Heart right ventricle (tissue), 16 donors: ENCODE data around the gene NOS1AP. TPM values are rescaled to one million over a fixed set of nuclear protein-coding genes. Genes with fewer than 3 reads are reported as not detected.

Experiments used
- ATAC-seq, 8 donors: fragments of 200-7000 bp; cut with Tn5 transposase; one replicate each; pipeline ENCODE4 v1.9.1; 2020; ENCODE audit warnings: mild to moderate bottlenecking in 8 of 8, moderate library complexity in 8 of 8, moderate number of reproducible peaks in 1 of 8
- DNase-seq, 2 donors: peaks; one replicate each; pipeline ENCODE4 v3.0.0-alpha.2; 2020
- H3K27ac ChIP-seq, 10 donors: fragments of 200-600 bp; sonication (generic) in 2 of 10; one replicate each; pipeline versions ENCODE4 v1.5.0 to v1.8.0; 2020 to 2022; ENCODE audit warnings: mild to moderate bottlenecking in 3 of 10
- H3K27me3 ChIP-seq, 7 donors: fragments of 200-600 bp; one replicate each; pipeline ENCODE4 v1.8.0; 2021 to 2022; ENCODE audit warnings: mild to moderate bottlenecking in 2 of 7
- H3K36me3 ChIP-seq, 9 donors: fragments of 200-600 bp; sonication (generic) in 1 of 9; one replicate each; pipeline versions ENCODE4 v1.5.0 to v1.8.0; 2020 to 2022; ENCODE audit warnings: mild to moderate bottlenecking in 2 of 9
- H3K4me1 ChIP-seq, 9 donors: fragments of 200-600 bp; sonication (generic) in 1 of 9; one replicate each; pipeline versions ENCODE4 v1.5.0 to v1.8.0; 2020 to 2022; ENCODE audit warnings: mild to moderate bottlenecking in 4 of 9
- H3K4me3 ChIP-seq, 10 donors: fragments of 200-600 bp; sonication (generic) in 2 of 10; one replicate each; pipeline versions ENCODE4 v1.5.0 to v1.8.0; 2020 to 2022; ENCODE audit warnings: mild to moderate bottlenecking in 7 of 10, moderate library complexity in 2 of 10
- H3K9me3 ChIP-seq, 11 donors: fragments of 200-600 bp in 10 of 11; sonication (generic) in 2 of 11; one replicate each; pipeline versions ENCODE4 v1.5.0 to v1.8.0; 2013 to 2022; ENCODE audit warnings: mild to moderate bottlenecking in 2 of 11, control low read depth in 1 of 11, moderate library complexity in 1 of 11
- WGBS, 2 donors: extraction: QIAGEN DNeasy Blood & Tissue Kit; methylation state at CpG; one replicate each; pipeline ENCODE4 v1.1.7; 2013; ENCODE audit warnings: inconsistent platforms in 1 of 2; 5-methylcytosine and 5-hydroxymethylcytosine counted together
- intact Hi-C, 10 donors: fragments of 100-400 bp; cut with DNase I; formaldehyde crosslinking; loops; one replicate each; pipeline versions ENCODE4 v1.11.1 to v1.14.2; 2022
- polyA plus RNA-seq, 2 donors: library from polyadenylated mRNA; stranded (reverse); fragments of 200-250 nt; gene quantifications; one replicate each; pipeline ENCODE4 v1.2.3, GENCODE V29; 2013
- total RNA-seq, 10 donors: library from RNA; stranded (reverse); fragmentation: NEBNext Ultra II Directional in 3 of 10; extraction: Animal tissue kit (Norgen Biotek cat#: 25700) in 3 of 10; gene quantifications; one replicate each; pipeline versions ENCODE4 v1.2.1 to v1.2.4, GENCODE V29; 2021 to 2023
- TF ChIP-seq, protein P1 (sequence below), 9 donors: fragments of 200-600 bp; sonication (generic) in 2 of 9; IDR thresholded peaks; one replicate each; pipeline versions ENCODE4 v1.5.0 to v1.8.0; 2021 to 2022; ENCODE audit warnings: antibody characterized with exemption in 9 of 9, mild to moderate bottlenecking in 5 of 9, moderate library complexity in 1 of 9
- donor health status: Arrhythmogenic right ventricular cardiomyopathy.
- donor health status: ischemic (EF 13 %, LVEDD 7.1; RV severe dilation, severe dysfunction).
- donor health status: healthy with polysubstance abuse.
- donor health status: DM: no; HTN: yes; CAD: no.
- donor health status: DM: no; HTN: no; CAD: no.
- donor health status: ischemic (EF 25% LVEDD 6.9; RV normal size, moderate dysfunction).
- donor health status: ischemic (EF 25% LVEDD 5.7; RV mildly dilated, moderate dysfunction).
- donor health status: healthy.
- donor health status: DM: yes; HTN: yes; CAD: no.
- donor health status: Ischemic cardiomyopathy.
- donor health status: ischemic (EF 35%, LVEDD 5.7; RV mildly dilated, moderate dysfunction).
- donor health status: nonischemic (EF 11% LVEDD 7.7; RV severe dilation, severe dysfunction).
- donor health status: DM: yes; HTN: yes; CAD: no.
- donor health status: PGD.
- donor health status: ischemic (EF 29% LVEDD 5.4; RV normal size, mild dysfunction).
- donor health status: nonischemic (EF 23%, LVEDD 6.1; RV moderate dilation, normal function).

NOS1AP gene
- total and polyA plus RNA-seq, 12 donors: 0.19 to 7.1 (median 4.6) TPM

GRCh38 chr1:162035241-162035640, 34.2 kb upstream of the NOS1AP start:
- 36 to 51% methylated on average over 2 of the region's 2 CpGs for WGBS, 2 donors
- intact Hi-C loops: loop anchor here in 8 of 10 donors (2.0 to 10.0 kb wide), 5 partner anchors 170 to 243 kb away; no protein-coding TSS in a partner anchor
- peaks cover 0 to 12% (median 0%) of the 10 kb centered on the region in 9 donors for H3K4me1 ChIP-seq
- H3K9me3 ChIP-seq: no peaks in the 10 kb centered on the region
- ATAC-seq (no peak), DNase-seq (no peak)
- no peak overlapping the region for H3K27ac ChIP-seq
- TF ChIP-seq, protein P1, sequence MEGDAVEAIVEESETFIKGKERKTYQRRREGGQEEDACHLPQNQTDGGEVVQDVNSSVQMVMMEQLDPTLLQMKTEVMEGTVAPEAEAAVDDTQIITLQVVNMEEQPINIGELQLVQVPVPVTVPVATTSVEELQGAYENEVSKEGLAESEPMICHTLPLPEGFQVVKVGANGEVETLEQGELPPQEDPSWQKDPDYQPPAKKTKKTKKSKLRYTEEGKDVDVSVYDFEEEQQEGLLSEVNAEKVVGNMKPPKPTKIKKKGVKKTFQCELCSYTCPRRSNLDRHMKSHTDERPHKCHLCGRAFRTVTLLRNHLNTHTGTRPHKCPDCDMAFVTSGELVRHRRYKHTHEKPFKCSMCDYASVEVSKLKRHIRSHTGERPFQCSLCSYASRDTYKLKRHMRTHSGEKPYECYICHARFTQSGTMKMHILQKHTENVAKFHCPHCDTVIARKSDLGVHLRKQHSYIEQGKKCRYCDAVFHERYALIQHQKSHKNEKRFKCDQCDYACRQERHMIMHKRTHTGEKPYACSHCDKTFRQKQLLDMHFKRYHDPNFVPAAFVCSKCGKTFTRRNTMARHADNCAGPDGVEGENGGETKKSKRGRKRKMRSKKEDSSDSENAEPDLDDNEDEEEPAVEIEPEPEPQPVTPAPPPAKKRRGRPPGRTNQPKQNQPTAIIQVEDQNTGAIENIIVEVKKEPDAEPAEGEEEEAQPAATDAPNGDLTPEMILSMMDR (IDR thresholded peaks at IDR 0.05): no peak
- peaks cover 0 to 9% (median 0%) of the 10 kb centered on the region in 7 donors for H3K27me3 ChIP-seq
- H3K4me3 ChIP-seq: no peak overlapping the region
- no peaks in the 10 kb centered on the region for H3K36me3 ChIP-seq

DNA sequence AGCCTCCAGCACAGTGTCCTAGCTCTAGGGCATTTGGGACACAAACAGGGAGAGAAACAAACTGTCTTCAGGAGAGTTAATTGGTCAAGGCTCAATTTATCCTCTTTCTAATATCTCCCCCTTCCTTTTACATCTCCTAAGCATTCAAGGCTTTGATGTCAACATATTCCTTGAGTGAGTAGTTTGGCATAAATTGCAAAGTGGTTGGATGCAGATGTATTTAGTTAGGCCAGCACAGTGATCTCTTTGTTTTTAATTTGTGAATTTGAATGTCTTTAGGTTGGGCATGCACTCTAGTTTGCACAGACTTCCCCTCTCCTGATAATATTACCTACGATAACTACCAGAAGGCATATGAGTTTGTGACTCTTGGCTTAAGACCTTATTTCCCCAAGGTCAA, 33.3 kb upstream of the NOS1AP start:
- Histone ChIP-seq H3K9me3 (no peaks in the 10 kb centered on the region), H3K27me3 (peaks cover 0 to 9% (median 0%) of the 10 kb centered on the region in 7 donors), H3K27ac (no peak overlapping the region), H3K36me3 (no peaks in the 10 kb centered on the region), H3K4me3 (no peak overlapping the region), H3K4me1 (peaks cover 0 to 12% (median 0%) of the 10 kb centered on the region in 9 donors)
- TF ChIP-seq, protein P1 (IDR thresholded peaks at IDR 0.05): no peak
- intact Hi-C loops: loop anchor here in 9 of 10 donors (2.0 to 10.0 kb wide), 6 partner anchors 171 to 247 kb away; no protein-coding TSS in a partner anchor
- WGBS, 2 donors: 90 to 93% methylated on average over 1 of the region's 1 CpG
- ATAC-seq (no peak), DNase-seq (no peak)

GRCh38 chr1:162038624-162039023, 30.9 kb upstream of the NOS1AP start:
- TF ChIP-seq, protein P1 (IDR thresholded peaks at IDR 0.05): no peak
- WGBS, 2 donors: 78 to 84% methylated on average over 1 of the region's 1 CpG
- Histone ChIP-seq H3K4me1 (peaks cover 0 to 11% (median 0%) of the 10 kb centered on the region in 9 donors), H3K27ac (no peak overlapping the region), H3K9me3 (peaks cover 0 to 11% (median 0%) of the 10 kb centered on the region in 11 donors), H3K4me3 (no peak overlapping the region), H3K36me3 (no peaks in the 10 kb centered on the region), H3K27me3 (peaks cover 0 to 13% (median 0%) of the 10 kb centered on the region in 7 donors)
- intact Hi-C loops: loop anchor here in 8 of 10 donors (1.0 to 10.0 kb wide), 6 partner anchors 174 to 246 kb away; no protein-coding TSS in a partner anchor
- ATAC-seq (no peak), DNase-seq (no peak)

GRCh38 chr1:162040001-162040400, 29.5 kb upstream of the NOS1AP start:
- no peak for ATAC-seq
- Histone ChIP-seq H3K4me3 (no peak overlapping the region), H3K4me1 (peaks cover 0 to 8% (median 0%) of the 10 kb centered on the region in 9 donors), H3K36me3 (no peaks in the 10 kb centered on the region), H3K27me3 (peaks cover 0 to 13% (median 0%) of the 10 kb centered on the region in 7 donors), H3K27ac (no peak overlapping the region), H3K9me3 (peaks cover 0 to 11% (median 0%) of the 10 kb centered on the region in 11 donors)
- 69 to 72% methylated on average over 4 of the region's 4 CpGs for WGBS, 2 donors
- TF ChIP-seq, protein P1 (IDR thresholded peaks at IDR 0.05): no peak
- intact Hi-C loops: no loop called here
- DNase-seq: no peak
